Activated CD8-positive, alpha-beta memory T cell treated with anti-CD3 and anti-CD28 coated beads for 24 hours (primary cell): ENCODE data around the gene PAX2.
A peak's percentile ranks its signal among the peaks of the same experiment; 100 is the strongest.

Source experiments
- DNase-seq: peaks from one replicate; pipeline ENCODE4 v3.0.0-alpha.2; 2020

The PAX2 gene

GRCh38 chr10:100864036-100864885 lies 118.9 kb downstream of the PAX2 start:
- no peak for DNase-seq

DNA sequence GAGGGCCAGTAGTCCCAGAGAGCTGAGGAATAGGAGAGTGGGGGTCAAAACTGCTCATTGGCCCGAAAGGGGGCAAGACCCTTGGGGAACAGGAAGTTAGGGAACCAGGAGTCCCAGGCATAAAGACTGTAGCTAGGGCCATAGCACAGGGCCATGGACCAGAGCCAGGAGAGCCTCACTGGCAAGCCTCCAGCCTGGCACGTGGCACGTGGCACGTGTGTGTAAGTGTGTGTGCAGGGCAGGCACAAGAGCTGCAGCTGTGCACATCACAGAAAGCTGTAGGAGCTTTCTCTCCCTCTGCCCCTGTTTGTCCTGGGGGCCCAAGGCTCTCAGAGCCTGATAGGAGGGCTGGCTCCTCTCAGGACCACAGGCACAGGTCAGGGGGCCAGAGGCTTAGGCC lies 119.6 kb downstream of the PAX2 start:
- DNase-seq: no peak

DNA sequence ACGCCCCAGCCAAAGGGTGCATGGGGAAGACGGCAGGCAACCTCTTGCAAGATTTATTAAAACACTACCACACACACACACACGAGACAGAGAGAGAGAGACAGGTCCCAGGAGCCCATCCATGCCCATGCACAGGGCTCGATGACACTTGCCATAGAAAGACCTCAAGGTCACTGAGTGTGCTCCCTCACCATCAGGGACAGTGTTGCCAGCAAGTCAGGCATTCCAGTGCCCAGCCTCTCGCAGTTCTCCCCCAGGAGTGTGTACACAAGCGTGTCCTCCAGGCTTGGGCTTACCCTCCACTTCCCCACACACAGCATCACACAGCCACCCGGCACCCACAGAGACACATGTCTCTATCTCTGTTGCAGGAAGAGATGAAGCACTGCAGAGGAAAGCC lies 120.6 kb downstream of the PAX2 start:
- no peak for DNase-seq

DNA sequence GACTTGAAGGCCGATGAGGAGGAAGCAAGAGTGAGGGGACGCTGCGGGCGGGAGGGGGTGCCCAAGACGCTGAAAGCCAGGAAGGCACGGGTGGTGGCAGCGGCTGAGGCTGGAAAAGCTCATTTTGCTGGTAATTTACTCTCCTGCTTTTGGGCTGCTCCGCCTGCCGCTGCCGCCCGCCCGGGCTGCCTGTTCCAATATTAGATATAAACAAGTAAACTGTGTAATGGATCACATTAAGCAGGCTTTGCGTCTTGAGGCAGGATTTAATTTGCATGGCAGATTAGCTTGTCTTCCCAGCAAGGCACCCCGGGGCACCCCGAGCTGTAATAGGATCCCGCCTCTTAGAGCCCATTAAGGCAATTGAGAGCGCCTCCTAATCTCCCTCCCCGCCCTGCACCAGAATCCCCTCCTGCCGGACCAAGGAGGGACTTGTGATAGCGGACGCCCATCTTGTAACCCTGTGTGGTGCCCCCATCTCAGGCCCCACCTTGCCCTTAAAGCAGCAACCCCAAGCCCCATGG lies 121.3 kb downstream of the PAX2 start:
- no peak for DNase-seq

- DNase-seq: no peak
Observed at GRCh38 chr10:100867261-100867963, 122.0 kb downstream of the PAX2 start.

DNA sequence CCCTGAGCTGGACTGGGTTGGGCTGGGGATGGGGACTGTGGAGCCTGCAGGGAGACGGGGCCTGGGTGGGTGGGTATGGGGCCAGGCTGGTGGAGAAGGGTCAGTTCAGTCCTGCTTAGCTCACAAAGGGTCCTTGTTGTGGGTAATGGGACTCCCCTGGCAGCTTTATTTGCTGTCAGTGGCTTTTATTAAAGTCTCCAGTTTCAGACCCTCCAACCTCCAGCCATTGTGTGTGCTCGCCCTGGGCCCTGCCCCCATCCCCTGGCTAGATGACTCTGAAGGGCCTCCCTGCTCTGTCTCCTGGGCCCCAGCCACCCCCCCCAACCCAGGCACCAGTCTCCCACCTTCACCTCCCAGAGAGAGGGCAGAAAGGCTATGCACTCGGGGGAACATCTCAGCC lies 123.0 kb downstream of the PAX2 start:
- no peak for DNase-seq

GRCh38 chr10:100869399-100869798 lies 124.0 kb downstream of the PAX2 start:
- no peak for DNase-seq

- peak; percentile 80 for DNase-seq
Observed at GRCh38 chr10:100872034-100872791, 126.8 kb downstream of the PAX2 start.

- DNase-seq: no peak
Observed at GRCh38 chr10:100873146-100873826, 127.9 kb downstream of the PAX2 start.

DNA sequence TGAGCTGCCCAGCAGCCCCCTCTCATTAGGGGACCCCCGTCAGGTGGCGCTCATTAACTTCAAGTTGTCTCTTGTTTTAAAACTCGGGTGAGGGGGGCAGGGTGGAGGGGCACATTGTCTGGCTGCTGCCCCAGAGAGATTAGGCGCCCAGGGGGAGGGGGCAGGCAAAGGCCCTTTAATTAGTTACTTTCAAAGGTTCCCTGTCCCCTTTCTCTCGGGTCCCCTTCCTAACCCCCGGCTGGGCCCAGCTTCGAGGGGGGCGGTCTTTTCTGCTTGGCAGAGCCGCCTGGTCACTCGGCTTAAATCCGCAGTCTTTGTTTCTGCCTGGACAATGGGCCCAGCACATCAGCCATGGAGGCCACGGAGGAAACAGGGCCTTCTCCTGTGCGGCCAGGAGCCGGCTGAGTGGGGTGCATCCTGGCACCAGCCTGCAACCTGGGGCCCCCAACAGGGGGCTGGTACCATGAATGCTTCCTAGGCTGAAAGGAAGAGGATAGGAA lies 128.5 kb downstream of the PAX2 start:
- DNase-seq: no peak

DNA sequence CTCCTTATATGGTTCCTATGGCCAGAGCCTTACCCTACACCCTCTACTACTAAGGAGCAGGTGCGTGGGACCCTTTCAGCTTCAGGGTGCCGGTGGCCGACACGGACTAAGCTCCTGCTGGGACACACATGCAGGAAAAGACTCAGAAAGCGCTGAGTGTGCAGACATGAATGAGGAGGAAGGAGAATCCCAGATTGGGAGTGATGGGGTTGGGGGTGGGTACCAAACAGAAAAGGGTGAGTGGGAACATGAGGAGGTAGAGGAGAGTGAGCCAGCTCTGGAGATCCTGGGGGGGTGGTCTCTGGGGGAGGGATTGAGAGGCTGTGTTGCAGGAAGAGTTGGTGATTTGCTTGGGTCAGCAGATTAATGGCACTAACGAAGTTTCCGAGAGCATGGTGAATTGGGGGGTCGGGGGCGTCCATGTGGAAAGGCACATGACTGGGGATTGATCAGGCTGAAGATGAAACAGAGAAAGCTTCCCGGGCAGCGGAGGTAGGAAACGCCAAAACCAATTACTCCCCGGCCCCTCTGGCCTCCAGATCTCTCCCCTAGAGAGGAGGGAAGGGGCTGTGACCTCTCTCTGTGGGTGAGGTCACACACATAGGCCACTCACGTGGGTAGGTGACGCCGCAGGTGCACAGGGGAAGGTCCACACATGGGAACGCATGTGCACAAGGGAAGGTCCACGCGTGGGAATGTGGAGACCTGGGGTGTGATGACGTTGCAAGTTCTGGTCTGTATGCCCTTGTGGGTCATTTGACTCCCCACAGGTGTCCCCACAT lies 129.5 kb downstream of the PAX2 start:
- no peak for DNase-seq

DNA sequence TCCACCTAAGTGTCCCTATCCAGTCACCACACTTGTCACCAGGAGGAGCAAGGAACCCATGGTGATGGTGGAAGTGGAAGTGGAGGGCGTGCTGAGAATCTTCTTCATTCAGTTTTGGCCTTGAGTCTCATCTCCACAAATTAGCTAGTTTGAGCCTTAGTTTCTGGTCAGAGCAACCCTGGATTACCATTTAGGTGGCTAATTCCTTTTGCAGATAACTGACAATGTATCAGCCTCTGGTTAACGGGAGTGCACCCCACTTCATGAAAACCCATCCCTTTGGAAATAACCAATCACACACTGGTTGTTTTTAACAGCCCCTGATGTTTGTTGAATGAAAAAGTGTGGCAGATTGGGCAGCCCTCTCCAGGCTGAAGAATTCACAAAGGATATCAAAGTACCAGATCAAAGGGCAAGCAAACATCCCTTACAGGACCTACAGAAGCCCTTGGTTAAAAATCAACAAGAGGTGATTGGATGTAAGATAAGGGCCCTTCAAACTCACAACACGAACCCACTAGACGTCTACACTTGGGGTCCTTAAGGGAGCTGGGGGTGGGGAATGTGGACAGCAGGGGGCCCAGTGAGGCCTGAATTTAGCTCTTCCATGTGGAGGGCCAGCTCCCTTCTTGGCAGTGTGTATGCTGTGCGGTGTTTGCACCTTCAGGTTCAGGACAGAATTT lies 130.2 kb downstream of the PAX2 start:
- no peak for DNase-seq

GRCh38 chr10:100876585-100877460 lies 131.4 kb downstream of the PAX2 start:
- DNase-seq: no peak

DNA sequence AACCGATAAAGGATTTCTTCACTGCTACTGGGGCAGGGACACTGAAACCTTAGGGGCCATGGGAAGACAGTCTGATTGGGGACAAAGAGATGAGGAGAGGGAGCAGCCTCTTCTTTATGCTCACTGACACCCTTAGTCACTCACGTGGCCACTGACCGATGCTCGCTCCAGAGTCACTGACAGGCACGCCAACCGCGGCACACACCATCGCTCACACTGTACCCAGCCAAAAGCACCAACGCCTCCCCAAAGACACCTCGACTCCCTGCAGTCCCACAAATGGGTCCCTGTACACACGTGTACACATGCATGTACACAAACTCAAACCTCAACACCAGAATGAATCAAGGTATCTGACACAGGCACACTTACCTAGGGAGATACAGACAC lies 132.1 kb downstream of the PAX2 start:
- no peak for DNase-seq

- DNase-seq: no peak
Observed at GRCh38 chr10:100878291-100878910, 133.0 kb downstream of the PAX2 start.
